ENCODE data around the gene SPG11.
"Not testable (repeated sequence)": the region's sequence is repeated elsewhere in the genome, so short reads cannot be mapped to it uniquely, and the experiment has no call there.

SPG11 gene, protein sequence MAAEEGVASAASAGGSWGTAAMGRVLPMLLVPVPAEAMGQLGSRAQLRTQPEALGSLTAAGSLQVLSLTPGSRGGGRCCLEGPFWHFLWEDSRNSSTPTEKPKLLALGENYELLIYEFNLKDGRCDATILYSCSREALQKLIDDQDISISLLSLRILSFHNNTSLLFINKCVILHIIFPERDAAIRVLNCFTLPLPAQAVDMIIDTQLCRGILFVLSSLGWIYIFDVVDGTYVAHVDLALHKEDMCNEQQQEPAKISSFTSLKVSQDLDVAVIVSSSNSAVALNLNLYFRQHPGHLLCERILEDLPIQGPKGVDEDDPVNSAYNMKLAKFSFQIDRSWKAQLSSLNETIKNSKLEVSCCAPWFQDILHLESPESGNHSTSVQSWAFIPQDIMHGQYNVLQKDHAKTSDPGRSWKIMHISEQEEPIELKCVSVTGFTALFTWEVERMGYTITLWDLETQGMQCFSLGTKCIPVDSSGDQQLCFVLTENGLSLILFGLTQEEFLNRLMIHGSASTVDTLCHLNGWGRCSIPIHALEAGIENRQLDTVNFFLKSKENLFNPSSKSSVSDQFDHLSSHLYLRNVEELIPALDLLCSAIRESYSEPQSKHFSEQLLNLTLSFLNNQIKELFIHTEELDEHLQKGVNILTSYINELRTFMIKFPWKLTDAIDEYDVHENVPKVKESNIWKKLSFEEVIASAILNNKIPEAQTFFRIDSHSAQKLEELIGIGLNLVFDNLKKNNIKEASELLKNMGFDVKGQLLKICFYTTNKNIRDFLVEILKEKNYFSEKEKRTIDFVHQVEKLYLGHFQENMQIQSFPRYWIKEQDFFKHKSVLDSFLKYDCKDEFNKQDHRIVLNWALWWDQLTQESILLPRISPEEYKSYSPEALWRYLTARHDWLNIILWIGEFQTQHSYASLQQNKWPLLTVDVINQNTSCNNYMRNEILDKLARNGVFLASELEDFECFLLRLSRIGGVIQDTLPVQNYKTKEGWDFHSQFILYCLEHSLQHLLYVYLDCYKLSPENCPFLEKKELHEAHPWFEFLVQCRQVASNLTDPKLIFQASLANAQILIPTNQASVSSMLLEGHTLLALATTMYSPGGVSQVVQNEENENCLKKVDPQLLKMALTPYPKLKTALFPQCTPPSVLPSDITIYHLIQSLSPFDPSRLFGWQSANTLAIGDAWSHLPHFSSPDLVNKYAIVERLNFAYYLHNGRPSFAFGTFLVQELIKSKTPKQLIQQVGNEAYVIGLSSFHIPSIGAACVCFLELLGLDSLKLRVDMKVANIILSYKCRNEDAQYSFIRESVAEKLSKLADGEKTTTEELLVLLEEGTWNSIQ (N-terminal part only)

DNA sequence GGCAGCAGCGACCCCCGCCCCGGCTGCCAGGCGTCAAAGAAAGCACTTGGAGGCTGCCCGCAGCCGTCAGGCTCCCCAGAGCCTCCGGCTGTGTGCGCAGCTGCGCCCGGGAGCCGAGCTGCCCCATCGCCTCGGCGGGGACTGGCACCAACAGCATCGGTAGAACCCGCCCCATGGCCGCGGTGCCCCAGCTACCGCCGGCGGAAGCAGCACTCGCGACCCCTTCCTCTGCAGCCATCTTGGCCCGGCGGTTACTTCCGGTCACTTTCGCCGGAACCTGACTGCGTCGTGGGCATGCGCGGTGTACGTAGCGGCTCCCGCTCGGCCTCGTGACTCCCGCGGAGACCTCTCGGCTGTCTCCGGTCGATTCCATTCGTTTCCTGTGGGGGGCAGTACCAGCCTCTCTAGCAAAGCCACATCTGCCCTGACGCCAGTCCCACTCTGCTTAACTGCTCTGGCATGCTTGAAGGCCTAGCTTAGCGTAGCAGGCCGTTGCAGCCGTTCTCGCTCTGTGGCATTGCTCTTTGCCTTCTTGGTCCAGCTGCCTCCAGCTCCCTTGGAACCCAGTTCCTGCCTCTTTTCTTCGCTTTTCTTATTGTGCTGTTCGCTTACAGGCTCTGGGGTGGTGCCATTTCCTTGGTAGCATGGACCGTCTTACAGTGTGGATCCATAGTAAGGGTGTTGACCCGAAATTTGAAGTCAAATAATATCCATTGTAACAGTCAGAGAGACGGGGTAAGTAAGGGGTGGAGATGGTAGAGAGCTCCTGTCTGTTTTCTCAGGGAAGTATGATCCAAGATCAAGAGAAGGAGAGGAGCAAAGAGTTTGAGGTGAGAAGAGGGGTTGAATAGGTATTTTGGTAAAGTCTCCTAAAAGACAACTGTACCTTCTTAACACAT is at the start of gene SPG11:
Gene SPG11, minus strand, starts transcription at position 253 of the 899 bp plus-strand sequence. Its CDS starts 15 bp downstream, at position 238.
- DNase-seq: peak; percentile 93

DNA sequence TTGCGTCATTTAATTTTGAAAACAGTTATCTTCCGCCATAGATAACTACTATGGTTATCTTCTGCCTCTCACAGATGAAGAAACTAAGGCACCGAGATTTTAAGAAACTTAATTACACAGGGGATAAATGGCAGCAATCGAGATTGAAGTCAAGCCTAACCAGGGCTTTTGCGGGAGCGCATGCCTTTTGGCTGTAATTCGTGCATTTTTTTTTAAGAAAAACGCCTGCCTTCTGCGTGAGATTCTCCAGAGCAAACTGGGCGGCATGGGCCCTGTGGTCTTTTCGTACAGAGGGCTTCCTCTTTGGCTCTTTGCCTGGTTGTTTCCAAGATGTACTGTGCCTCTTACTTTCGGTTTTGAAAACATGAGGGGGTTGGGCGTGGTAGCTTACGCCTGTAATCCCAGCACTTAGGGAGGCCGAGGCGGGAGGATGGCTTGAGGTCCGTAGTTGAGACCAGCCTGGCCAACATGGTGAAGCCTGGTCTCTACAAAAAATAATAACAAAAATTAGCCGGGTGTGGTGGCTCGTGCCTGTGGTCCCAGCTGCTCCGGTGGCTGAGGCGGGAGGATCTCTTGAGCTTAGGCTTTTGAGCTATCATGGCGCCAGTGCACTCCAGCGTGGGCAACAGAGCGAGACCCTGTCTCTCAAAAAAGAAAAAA is 49.0 kb upstream of the SPG11 start:
- DNase-seq: peak; percentile 12

DNA sequence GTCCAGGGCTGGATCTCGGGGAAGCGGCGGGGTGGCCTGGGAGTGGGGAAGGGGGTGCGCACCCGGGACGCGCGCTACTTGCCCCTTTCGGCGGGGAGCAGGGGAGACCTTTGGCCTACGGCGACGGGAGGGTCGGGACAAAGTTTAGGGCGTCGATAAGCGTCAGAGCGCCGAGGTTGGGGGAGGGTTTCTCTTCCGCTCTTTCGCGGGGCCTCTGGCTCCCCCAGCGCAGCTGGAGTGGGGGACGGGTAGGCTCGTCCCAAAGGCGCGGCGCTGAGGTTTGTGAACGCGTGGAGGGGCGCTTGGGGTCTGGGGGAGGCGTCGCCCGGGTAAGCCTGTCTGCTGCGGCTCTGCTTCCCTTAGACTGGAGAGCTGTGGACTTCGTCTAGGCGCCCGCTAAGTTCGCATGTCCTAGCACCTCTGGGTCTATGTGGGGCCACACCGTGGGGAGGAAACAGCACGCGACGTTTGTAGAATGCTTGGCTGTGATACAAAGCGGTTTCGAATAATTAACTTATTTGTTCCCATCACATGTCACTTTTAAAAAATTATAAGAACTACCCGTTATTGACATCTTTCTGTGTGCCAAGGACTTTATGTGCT is 48.4 kb upstream of the SPG11 start:
- no peak for DNase-seq

DNA sequence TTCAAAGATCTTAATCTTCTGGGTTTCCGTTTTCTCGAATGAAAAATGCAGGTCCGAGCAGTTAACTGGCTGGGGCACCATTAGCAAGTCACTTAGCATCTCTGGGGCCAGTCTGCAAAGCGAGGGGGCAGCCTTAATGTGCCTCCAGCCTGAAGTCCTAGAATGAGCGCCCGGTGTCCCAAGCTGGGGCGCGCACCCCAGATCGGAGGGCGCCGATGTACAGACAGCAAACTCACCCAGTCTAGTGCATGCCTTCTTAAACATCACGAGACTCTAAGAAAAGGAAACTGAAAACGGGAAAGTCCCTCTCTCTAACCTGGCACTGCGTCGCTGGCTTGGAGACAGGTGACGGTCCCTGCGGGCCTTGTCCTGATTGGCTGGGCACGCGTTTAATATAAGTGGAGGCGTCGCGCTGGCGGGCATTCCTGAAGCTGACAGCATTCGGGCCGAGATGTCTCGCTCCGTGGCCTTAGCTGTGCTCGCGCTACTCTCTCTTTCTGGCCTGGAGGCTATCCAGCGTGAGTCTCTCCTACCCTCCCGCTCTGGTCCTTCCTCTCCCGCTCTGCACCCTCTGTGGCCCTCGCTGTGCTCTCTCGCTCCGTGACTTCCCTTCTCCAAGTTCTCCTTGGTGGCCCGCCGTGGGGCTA is 47.8 kb upstream of the SPG11 start, which contains the start of the genes B2M and PATL2:
Gene B2M, plus strand, starts transcription at position 422 of the 647 bp plus-strand sequence. Its CDS starts 30 bp downstream, at position 452.
Gene PATL2, minus strand, starts transcription at position 228 of the 647 bp plus-strand sequence. CDS start 34,833 bp downstream, outside the sequence.
- DNase-seq: peak; percentile 91

DNA sequence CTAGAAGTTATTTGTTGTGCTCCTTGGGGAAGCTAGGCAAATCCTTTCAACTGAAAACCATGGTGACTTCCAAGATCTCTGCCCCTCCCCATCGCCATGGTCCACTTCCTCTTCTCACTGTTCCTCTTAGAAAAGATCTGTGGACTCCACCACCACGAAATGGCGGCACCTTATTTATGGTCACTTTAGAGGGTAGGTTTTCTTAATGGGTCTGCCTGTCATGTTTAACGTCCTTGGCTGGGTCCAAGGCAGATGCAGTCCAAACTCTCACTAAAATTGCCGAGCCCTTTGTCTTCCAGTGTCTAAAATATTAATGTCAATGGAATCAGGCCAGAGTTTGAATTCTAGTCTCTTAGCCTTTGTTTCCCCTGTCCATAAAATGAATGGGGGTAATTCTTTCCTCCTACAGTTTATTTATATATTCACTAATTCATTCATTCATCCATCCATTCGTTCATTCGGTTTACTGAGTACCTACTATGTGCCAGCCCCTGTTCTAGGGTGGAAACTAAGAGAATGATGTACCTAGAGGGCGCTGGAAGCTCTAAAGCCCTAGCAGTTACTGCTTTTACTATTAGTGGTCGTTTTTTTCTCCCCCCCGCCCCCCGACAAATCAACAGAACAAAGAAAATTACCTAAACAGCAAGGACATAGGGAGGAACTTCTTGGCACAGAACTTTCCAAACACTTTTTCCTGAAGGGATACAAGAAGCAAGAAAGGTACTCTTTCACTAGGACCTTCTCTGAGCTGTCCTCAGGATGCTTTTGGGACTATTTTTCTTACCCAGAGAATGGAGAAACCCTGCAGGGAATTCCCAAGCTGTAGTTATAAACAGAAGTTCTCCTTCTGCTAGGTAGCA is 47.0 kb upstream of the SPG11 start:
- DNase-seq: peak; percentile 40

DNA sequence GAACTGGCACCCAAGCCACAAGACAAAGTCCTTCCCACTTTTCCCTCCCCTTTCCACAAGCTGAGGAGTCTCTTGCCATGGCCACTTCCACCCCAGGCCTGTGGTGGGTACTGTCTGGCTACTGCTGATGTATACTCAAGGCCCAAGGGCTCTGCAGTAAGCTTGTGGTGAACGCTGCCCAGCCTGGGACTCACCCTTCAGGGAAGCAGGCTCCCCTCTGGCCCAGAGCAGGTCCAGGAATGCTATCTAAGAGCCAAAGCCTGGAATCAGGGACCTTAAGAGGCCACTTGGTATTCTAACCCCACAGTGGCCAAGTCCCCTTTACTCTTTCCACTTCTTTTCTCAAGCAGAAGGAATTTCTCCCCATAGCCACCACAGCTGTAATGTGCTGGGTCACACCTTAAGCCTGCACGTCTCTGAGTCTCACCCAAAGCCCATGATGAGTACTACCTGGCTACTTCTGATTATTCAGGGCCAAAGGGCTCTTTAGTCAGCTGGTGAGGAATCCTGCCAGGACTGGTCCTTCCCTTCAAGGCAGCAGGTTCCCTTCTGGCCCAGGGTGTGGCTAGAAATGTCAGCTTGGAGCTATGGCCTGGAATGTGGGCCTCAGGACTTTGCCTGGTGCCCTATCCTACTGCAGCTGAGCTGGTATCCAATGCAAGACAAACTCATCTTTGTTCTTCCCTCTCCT is 43.6 kb upstream of the SPG11 start:
- DNase-seq: no peak

DNA sequence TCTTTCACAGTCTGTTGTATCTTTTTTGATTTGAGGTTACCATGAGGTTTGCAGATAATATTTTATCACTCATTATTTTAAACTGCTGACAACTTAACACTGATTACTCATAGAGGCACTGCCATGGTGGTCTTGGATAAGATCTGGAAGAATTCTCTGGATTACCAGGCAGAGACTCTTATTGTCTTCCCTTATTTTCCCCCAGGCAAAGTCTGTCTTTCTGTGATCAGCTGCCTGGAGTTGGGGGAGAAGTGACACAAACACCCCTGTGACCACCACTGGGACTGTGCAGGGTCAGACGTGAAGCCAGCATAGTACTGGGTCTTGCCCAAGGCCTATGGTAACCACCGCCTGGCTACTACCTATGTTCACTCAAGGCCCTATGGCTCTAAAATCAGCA is 42.9 kb upstream of the SPG11 start:
- no peak for DNase-seq

DNA sequence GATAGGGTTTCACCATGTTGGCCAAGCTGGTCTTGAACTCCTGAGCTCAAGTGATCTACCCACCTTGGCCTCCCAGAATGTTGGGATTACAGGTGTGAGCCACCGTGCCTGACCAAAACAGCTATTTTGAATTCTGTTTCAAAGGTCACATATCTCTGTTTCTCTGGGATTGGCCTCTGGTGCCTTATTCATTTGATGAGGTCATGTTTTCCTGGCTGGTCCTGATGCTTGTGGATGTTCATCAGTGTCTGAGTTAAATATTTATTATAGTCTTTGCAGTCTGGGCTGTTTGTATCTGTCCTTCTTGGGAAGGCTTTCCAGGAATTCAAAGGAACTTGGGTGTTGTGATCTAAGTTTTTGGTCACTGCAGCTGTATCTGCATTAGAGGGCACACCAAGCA is 42.5 kb upstream of the SPG11 start:
- DNase-seq: no peak

DNA sequence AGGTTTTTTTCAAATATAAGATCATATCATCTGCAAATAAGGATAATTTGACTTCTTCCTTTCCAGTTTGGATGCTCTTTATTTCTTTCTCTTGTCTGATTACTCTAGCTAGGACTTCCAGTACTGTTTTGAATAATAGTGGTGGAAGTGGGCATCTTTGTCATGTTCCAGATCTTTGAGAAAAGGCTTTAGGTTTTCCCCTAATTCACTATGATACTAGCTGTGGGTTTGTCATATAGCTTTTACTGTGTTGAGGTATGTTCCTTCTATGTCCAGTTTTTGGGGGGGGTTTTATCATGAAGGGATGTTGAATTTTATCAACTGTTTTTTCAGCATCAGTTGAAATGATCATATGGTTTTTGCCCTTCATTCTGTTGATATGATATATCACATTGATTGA is 37.2 kb upstream of the SPG11 start:
- not testable (repeated sequence) for DNase-seq

DNA sequence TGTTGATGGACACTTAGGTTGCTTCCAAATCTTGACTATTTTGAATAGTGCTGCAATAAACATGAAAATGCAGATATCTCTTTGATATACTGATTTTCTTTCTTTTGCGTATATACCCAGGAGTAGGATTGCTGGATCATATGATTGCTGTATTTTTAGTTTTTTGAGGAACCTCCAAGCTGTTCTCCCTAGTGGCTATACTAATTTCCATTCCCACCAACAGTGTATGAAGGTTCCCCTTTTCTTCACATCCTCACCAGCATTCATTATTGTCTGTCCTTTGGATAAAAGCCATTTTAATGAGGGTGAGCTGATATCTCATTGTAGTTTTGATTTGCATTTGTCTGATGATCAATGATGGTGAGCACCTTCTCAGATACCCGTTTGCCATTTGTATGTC is 35.2 kb upstream of the SPG11 start:
- no peak for DNase-seq

DNA sequence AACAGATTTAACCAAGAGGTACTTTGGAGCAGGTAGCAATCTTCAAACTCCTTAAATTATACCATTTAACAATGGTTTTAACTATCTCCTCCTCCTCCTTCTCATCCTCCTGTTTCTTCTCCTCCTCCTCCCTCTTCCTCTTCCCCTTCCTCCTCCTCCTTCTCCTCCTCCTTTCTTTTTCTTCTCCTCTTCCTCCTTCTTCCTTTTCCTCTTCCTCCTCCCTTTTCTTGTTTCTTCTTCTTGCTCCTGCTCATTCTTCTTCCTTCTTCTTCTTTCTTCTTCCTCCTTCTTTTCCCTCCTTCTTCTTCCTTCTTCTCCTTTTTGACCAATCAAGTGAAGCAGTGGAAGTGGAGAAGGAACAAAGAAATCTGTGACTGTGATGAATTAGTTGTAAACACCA is 33.6 kb upstream of the SPG11 start:
- DNase-seq: no peak

DNA sequence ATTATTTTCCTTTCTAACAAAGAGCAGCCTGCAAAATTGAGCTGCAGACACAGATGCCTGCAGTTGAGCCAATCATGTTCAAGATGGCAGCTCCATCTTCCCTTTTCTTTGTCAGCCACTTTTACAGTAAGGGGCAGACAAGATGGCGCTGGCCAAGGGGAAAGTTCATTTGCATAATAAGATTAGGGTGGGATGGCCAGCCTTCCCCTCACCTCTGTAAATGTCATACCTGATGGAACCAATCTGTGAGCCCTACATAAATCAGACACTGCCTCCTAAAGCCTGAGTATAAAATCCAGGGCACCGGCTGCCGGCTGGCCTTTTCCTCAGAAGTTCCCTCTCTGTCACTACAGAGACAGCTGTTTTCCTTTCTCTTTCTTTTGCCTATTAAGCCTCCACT is 31.8 kb upstream of the SPG11 start:
- no peak for DNase-seq

DNA sequence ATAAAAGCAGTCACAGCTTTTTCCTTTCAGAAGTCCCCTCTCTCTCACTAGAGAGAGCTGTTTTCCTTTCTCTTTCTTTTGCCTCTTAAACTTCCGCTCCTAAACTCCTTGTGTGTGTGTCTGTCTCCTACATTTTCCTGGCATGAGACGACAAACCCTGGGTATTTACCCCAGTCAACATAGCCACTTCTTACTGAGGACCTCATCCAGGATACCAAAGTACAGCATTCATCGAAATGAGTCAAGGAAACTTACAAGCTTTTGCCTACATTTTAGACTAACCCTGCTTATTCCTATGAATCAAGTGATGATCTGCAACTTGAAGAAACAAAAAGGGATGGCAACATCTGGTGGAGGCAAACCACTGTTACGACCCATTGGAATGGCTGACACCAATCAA is 31.0 kb upstream of the SPG11 start:
- DNase-seq: no peak

DNA sequence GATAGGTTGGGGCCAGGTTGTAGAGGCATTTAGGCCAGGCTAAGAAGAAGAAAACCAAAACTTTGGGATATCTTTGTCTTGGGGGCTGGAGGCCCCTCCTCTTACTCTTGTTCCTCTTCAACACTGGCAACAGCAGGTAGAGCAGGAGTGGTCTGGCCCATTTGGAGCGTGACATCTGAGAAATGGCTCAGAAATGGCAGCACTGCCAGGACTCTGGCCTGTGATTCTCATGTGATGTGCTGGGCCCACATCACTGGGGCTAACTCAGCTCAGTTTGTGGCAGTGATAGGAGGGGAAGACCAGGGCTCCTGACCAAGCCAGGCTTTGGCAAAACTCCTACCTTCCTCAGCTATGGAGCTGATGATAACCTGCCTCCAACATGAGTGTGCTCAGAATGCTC is 29.2 kb upstream of the SPG11 start:
- DNase-seq: no peak

DNA sequence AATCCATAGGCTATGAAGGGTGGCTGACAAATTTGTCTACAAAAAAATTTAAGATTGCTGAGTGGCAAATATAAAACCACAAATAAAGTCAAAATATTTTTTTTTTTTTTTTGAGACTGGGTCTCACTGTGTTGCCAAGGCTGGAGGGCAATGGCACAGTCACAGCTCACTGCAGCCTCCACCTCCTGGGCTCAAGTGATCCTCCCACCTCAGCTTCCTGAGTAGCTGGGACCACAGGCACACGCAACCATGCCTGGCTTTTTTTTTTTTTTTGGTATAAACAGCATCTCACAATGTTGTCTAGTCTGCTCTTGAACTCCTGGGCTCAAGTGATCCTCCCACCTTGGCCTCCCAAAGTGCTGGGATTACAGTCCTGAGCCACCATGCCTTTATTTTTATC is 26.8 kb upstream of the SPG11 start:
- not testable (repeated sequence) for DNase-seq

DNA sequence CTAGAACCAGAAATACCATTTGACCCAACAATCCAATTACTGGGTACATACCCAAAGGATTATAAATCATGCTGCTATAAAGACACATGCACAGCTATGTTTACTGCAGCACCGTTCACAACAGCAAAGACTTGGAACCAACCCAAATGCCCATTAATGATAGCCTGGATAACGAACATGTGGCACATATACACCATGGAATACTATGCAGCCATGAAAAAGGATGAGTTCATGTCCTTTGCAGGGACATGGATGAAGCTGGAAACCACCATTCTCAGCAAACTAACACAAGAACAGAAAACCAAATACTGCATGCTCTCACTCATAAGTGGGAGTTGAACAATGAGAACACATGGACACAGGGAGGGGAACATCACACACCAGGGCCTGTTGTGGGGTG is 25.9 kb upstream of the SPG11 start:
- DNase-seq: not testable (repeated sequence)

DNA sequence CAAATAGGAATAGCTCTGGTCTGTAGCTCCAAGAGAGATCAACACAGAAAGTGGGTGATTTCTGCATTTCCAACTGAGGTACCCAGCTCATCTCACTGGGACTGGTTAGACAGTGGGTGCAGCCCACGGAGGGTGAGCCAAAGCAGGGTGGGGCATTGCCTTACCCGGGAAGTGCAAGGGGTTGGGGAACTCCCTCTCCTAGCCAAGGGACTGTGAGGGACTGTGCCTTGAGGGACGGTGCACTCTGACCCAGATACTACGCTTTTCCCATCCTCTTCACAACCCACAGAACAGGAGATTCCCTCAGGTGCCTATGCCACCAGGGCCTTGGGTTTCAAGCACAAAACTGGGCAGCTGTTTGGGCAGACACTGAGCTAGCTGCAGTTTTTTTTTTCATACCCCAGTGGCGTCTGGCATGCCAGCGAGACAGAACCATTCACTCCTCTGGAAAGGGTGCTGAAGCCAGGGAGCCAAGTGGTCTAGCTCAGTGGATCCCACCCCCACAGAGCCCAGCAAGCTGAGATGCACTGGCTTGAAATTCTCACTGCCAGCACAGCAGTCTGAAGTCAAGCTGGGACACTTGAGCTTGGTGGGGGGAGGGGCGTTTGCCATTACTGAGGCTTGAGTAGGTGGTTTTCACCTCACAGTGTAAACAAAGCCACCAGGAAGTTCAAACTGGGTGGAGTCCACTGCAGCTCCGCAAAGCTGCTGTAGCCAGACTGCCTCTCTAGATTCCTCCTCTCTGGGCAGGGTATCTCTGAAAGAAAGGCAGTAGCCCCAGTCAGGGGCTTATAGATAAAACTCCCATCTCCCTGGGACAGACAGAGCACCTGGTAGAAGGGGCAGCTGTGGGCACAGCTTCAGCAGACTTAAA is 19.6 kb upstream of the SPG11 start:
- not testable (repeated sequence) for DNase-seq

Measured in NCI-H1694 treated with DMSO at 0.1 percent for 48 hours (cell line).